ENCODE measurements around the gene C22orf39.

DNA sequence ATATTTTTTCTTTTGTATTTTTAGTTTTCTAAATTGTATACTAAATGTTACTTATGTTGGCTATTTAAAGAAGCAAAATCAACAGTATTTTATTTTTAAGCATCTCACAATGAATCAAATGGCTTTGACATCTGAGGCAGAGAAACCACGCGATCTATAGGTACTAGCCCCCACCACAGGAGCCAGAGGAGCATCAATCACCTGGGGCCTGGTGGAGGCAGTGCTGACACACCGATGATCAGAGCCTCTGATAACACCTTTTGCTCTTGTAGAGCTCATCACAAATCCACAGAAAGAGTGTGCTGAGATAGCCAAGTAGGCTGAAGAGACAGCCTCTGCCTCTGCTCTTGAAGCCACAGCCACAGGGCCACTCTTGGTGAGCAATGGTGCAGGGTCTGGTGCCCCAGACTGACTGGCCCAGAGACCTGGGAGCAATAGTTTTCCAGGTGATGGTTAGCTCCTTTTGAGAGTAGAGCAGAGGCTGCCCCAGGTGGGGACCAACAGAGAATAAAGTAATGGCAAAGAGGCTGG lies 41.2 kb downstream of the C22orf39 start:
- no peak for TF ChIP-seq EZH2 (optimal IDR thresholded peaks at IDR 0.05; ENCODE audit: low read depth, low read length)
- TF ChIP-seq, protein P1, sequence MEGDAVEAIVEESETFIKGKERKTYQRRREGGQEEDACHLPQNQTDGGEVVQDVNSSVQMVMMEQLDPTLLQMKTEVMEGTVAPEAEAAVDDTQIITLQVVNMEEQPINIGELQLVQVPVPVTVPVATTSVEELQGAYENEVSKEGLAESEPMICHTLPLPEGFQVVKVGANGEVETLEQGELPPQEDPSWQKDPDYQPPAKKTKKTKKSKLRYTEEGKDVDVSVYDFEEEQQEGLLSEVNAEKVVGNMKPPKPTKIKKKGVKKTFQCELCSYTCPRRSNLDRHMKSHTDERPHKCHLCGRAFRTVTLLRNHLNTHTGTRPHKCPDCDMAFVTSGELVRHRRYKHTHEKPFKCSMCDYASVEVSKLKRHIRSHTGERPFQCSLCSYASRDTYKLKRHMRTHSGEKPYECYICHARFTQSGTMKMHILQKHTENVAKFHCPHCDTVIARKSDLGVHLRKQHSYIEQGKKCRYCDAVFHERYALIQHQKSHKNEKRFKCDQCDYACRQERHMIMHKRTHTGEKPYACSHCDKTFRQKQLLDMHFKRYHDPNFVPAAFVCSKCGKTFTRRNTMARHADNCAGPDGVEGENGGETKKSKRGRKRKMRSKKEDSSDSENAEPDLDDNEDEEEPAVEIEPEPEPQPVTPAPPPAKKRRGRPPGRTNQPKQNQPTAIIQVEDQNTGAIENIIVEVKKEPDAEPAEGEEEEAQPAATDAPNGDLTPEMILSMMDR (IDR thresholded peaks at IDR 0.05; ENCODE audit: low read length): no peak
